HepG2 (cell line): ENCODE measurements around the gene HNRNPUL2. TPM values are rescaled to one million over a fixed set of nuclear protein-coding genes. Genes with fewer than 3 reads are reported as not detected.

ENCODE experiments used
- KLF12 ChIP-seq: sonication (generic); formaldehyde crosslinking; IDR thresholded peaks from 2 replicates; pipeline ENCODE4 v1.4.0; 2020; ENCODE audit warnings: missing genetic modification reagents, borderline replicate concordance
- KLF16 ChIP-seq, 2 experiments: sonication (generic) in 1 of 2; formaldehyde crosslinking in 1 of 2; IDR thresholded peaks; 2 replicates each; pipeline versions ENCODE4 v1.6.1 to v1.8.0; 2016 to 2023; ENCODE audit warnings: missing genetic modification reagents in 2 of 2, missing compliant biosample characterization in 1 of 2
- TARDBP ChIP-seq: sonication (generic); formaldehyde crosslinking; IDR thresholded peaks from 2 replicates; pipeline ENCODE4 v1.8.0; 2022; ENCODE audit warnings: mild to moderate bottlenecking, missing genetic modification reagents
- ZMYM2 ChIP-seq: sonication (generic); formaldehyde crosslinking; IDR thresholded peaks from 2 replicates; pipeline ENCODE4 v1.8.0; 2022; ENCODE audit warnings: mild to moderate bottlenecking, missing genetic modification reagents
- ZNF619 ChIP-seq: sonication (generic); formaldehyde crosslinking; IDR thresholded peaks from 2 replicates; pipeline ENCODE4 v1.4.0; 2020; ENCODE audit warnings: mild to moderate bottlenecking, missing genetic modification reagents
- ZNF883 ChIP-seq: sonication (generic); formaldehyde crosslinking; IDR thresholded peaks from 2 replicates; pipeline ENCODE4 v1.5.1; 2020; ENCODE audit warnings: mild to moderate bottlenecking, missing genetic modification reagents; ENCODE audit errors: not compliant biosample characterization
- ZSCAN9 ChIP-seq: IDR thresholded peaks from 2 replicates; pipeline ENCODE4 v1.6.1; 2016; ENCODE audit warnings: borderline replicate concordance
- polyA plus RNA-seq, 8 experiments: library from polyadenylated mRNA; depleted of rRNA in 3 of 8; stranded (reverse) in 7 of 8; unstranded in 1 of 8; fragments of >200 nt; fragmentation: Illumina TruSeq in 4 of 8; extraction: Trizol in 4 of 8; gene quantifications; 2 replicates each; pipeline versions ENCODE4 v1.2.1 to v1.2.3, GENCODE V29; 2011 to 2016; ENCODE audit warnings: low read depth in 4 of 8, missing spikeins in 1 of 8, mixed read lengths in 1 of 8; ENCODE audit not compliant: insufficient read depth in 1 of 8
- total RNA-seq, 5 experiments: library from RNA; depleted of rRNA; stranded (reverse); fragments of >200 nt; fragmentation: Illumina TruSeq; extraction: Trizol; gene quantifications; 2 replicates each; pipeline ENCODE4 v1.2.3, GENCODE V29; 2016; ENCODE audit warnings: low read depth in 1 of 5
- TF ChIP-seq, protein P1 (sequence below), 2 experiments: fragments of 450-650 bp in 1 of 2; sonication (generic) in 1 of 2; formaldehyde crosslinking in 1 of 2; IDR thresholded peaks; 2 replicates each; pipeline versions ENCODE4 v1.6.1 to v1.8.0; 2016 to 2022; ENCODE audit warnings: antibody characterized with exemption in 1 of 2, mild to moderate bottlenecking in 1 of 2, missing genetic modification reagents in 1 of 2
- TF ChIP-seq, protein P2 (sequence below): sonication (generic); formaldehyde crosslinking; IDR thresholded peaks from 2 replicates; pipeline ENCODE4 v1.4.0; 2020; ENCODE audit warnings: missing genetic modification reagents, borderline replicate concordance
- TF ChIP-seq, protein P3 (sequence below): sonication (generic); formaldehyde crosslinking; IDR thresholded peaks from 2 replicates; pipeline ENCODE4 v1.8.1; 2023; ENCODE audit warnings: mild to moderate bottlenecking, moderate library complexity, missing genetic modification reagents
- TF ChIP-seq, protein P4 (sequence below): IDR thresholded peaks from 2 replicates; pipeline ENCODE4 v1.6.1; 2016

HNRNPUL2 gene
- total and polyA plus RNA-seq, 2 of the 13 experiments (the other 11 are each of a cell fraction or from before 2014, with no cell fraction given) = 8.4 to 9.6 TPM

DNA sequence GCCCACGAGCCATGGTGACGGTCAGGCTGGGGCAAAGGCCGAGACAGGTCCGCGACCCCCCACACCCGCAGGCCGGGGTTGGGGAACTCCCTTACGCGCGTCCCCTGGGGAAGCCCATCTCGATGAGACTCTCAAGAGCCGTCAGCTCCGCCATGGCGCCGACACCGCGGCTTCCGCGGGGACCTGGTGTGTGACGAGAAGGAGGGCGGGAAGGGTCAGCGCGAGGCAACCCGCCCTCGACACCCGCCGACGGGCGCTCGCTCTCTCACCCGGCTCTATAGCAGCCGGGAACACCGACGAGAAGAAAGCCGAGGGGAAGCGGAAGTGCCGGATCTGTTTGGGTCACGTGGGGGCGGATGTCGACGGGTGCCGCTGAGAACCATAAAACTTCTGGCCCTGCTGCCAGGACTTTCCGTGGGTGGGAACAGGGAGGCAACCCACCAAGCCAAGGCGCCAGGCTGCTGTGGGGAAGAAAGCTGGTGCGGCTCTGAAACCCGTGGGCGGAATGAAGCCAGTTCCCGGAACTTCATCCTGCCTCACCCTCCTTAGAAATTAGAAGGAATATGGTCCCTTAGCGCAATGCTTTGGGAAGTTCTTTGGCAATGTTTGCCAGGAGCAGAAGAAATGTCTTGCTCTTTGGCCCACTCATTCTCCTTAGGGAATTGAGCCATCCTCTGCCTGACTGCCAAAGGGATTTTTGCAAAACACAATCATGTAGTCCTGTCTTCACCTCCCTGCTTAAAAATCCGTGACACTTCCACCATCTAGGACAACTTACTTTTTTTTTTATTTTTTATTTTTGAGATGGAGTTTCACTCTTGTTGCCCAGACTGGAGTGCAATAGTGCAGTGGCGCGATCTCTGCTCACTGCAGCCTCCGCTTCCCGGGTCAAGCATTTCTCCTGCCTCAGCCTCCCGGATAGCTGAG lies 48.2 kb downstream of the HNRNPUL2 start, which contains the start of gene UBXN1 (continued):
- TF ChIP-seq, protein P1, sequence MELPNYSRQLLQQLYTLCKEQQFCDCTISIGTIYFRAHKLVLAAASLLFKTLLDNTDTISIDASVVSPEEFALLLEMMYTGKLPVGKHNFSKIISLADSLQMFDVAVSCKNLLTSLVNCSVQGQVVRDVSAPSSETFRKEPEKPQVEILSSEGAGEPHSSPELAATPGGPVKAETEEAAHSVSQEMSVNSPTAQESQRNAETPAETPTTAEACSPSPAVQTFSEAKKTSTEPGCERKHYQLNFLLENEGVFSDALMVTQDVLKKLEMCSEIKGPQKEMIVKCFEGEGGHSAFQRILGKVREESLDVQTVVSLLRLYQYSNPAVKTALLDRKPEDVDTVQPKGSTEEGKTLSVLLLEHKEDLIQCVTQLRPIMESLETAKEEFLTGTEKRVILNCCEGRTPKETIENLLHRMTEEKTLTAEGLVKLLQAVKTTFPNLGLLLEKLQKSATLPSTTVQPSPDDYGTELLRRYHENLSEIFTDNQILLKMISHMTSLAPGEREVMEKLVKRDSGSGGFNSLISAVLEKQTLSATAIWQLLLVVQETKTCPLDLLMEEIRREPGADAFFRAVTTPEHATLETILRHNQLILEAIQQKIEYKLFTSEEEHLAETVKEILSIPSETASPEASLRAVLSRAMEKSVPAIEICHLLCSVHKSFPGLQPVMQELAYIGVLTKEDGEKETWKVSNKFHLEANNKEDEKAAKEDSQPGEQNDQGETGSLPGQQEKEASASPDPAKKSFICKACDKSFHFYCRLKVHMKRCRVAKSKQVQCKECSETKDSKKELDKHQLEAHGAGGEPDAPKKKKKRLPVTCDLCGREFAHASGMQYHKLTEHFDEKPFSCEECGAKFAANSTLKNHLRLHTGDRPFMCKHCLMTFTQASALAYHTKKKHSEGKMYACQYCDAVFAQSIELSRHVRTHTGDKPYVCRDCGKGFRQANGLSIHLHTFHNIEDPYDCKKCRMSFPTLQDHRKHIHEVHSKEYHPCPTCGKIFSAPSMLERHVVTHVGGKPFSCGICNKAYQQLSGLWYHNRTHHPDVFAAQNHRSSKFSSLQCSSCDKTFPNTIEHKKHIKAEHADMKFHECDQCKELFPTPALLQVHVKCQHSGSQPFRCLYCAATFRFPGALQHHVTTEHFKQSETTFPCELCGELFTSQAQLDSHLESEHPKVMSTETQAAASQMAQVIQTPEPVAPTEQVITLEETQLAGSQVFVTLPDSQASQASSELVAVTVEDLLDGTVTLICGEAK (IDR thresholded peaks at IDR 0.05) = no peak
- TF ChIP-seq, protein P1 (CRISPR knock-in tag; IDR thresholded peaks at IDR 0.05) = peak; percentile 87
- no peak for TF ChIP-seq ZMYM2 (CRISPR knock-in tag)
- TF ChIP-seq, protein P2, sequence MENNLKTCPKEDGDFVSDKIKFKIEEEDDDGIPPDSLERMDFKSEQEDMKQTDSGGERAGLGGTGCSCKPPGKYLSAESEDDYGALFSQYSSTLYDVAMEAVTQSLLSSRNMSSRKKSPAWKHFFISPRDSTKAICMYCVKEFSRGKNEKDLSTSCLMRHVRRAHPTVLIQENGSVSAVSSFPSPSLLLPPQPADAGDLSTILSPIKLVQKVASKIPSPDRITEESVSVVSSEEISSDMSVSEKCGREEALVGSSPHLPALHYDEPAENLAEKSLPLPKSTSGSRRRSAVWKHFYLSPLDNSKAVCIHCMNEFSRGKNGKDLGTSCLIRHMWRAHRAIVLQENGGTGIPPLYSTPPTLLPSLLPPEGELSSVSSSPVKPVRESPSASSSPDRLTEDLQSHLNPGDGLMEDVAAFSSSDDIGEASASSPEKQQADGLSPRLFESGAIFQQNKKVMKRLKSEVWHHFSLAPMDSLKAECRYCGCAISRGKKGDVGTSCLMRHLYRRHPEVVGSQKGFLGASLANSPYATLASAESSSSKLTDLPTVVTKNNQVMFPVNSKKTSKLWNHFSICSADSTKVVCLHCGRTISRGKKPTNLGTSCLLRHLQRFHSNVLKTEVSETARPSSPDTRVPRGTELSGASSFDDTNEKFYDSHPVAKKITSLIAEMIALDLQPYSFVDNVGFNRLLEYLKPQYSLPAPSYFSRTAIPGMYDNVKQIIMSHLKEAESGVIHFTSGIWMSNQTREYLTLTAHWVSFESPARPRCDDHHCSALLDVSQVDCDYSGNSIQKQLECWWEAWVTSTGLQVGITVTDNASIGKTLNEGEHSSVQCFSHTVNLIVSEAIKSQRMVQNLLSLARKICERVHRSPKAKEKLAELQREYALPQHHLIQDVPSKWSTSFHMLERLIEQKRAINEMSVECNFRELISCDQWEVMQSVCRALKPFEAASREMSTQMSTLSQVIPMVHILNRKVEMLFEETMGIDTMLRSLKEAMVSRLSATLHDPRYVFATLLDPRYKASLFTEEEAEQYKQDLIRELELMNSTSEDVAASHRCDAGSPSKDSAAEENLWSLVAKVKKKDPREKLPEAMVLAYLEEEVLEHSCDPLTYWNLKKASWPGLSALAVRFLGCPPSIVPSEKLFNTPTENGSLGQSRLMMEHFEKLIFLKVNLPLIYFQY = peak; percentile 40; the same call in 1 of the 2 replicates
- TF ChIP-seq KLF16 (CRISPR knock-in tag; IDR thresholded peaks at IDR 0.05) = peak in 1 of 2 experiments; percentile 78; a peak in 2 of 4 replicates
- TF ChIP-seq, protein P3, sequence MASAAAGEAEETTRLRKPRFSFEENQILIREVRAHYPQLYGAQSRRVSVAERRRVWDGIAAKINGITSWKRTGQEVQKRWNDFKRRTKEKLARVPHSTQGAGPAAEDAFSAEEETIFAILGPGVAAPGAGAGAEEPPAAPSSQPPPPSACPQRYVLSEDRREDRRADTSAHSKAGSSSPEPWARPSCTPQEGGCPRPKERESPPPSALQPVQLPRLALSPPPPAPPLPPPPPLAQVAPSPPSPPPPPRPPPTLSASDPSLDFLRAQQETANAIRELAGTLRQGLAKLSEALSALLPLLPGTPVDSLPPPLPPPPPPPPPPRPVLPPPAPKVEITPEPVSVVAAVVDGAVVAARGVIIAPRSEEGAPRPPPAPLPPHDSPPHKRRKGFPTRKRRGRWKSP (CRISPR knock-in tag) = peak; percentile 80; the same call in 1 of the 2 replicates
- TF ChIP-seq, protein P4, sequence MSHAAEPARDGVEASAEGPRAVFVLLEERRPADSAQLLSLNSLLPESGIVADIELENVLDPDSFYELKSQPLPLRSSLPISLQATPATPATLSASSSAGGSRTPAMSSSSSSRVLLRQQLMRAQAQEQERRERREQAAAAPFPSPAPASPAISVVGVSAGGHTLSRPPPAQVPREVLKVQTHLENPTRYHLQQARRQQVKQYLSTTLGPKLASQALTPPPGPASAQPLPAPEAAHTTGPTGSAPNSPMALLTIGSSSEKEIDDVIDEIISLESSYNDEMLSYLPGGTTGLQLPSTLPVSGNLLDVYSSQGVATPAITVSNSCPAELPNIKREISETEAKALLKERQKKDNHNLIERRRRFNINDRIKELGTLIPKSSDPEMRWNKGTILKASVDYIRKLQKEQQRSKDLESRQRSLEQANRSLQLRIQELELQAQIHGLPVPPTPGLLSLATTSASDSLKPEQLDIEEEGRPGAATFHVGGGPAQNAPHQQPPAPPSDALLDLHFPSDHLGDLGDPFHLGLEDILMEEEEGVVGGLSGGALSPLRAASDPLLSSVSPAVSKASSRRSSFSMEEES (CRISPR knock-in tag) = peak; percentile 87
- peak; percentile 10; the same call in 1 of the 2 replicates for TF ChIP-seq KLF12 (CRISPR knock-in tag)
- peak; percentile 60; the same call in 1 of the 2 replicates for TF ChIP-seq ZSCAN9 (CRISPR knock-in tag)
- no peak for TF ChIP-seq ZNF619
- peak; percentile 17 for TF ChIP-seq ZNF883
- peak; percentile 86 for TF ChIP-seq TARDBP (CRISPR knock-in tag)
